BJ (cell line): ENCODE results near the gene UBE2E1. TPM values are rescaled to one million over a fixed set of nuclear protein-coding genes. Genes with fewer than 3 reads are reported as not detected.
"Not testable (repeated sequence)": the region's sequence is repeated elsewhere in the genome, so short reads cannot be mapped to it uniquely, and the experiment has no call there.

ENCODE experiments used
- CTCF ChIA-PET: fragments of 350-600 bp; formaldehyde crosslinking; extraction: SDS; loops from one replicate; lab custom pipeline; 2021; ENCODE audit warnings: antibody characterized with exemption, inconsistent platforms; lab: Yijun Ruan, JAX
- POLR2A ChIA-PET: fragments of 300-600 bp; sonication (Branson Sonifier 250); formaldehyde crosslinking; extraction: SDS; loops from one replicate; lab custom pipeline; 2021; ENCODE audit warnings: antibody characterized with exemption; lab: Charles Lee
- DNase-seq: peaks from one replicate; pipeline ENCODE4 v3.0.0-alpha.2; 2011; ENCODE audit warnings: low read depth
- H3K27me3 ChIP-seq: 2 replicates; pipeline ENCODE4 v1.6.0; 2011; ENCODE audit warnings: low read length; ENCODE audit not compliant: control insufficient read depth, insufficient read depth
- H3K36me3 ChIP-seq: 2 replicates; pipeline ENCODE4 v1.5.1; 2011; ENCODE audit warnings: low read length; ENCODE audit not compliant: control insufficient read depth, insufficient read depth
- H3K4me3 ChIP-seq: 2 replicates; pipeline ENCODE4 v1.5.1; 2011; ENCODE audit warnings: low read depth, mild to moderate bottlenecking, control low read depth, low read length
- polyA plus RNA-seq: library from polyadenylated mRNA; depleted of rRNA; stranded (reverse); fragments of >200 nt; gene quantifications from 2 replicates; pipeline ENCODE4 v1.2.3, GENCODE V29; 2011
- TF ChIP-seq, protein P1 (sequence below): IDR thresholded peaks from 2 replicates; pipeline ENCODE4 v1.5.1; 2011; ENCODE audit warnings: low read depth, mild to moderate bottlenecking, control low read depth, inconsistent platforms, low read length, moderate library complexity; ENCODE audit not compliant: insufficient read depth

UBE2E1 gene
- polyA plus RNA-seq, 1 experiment = 70.0 TPM

DNA sequence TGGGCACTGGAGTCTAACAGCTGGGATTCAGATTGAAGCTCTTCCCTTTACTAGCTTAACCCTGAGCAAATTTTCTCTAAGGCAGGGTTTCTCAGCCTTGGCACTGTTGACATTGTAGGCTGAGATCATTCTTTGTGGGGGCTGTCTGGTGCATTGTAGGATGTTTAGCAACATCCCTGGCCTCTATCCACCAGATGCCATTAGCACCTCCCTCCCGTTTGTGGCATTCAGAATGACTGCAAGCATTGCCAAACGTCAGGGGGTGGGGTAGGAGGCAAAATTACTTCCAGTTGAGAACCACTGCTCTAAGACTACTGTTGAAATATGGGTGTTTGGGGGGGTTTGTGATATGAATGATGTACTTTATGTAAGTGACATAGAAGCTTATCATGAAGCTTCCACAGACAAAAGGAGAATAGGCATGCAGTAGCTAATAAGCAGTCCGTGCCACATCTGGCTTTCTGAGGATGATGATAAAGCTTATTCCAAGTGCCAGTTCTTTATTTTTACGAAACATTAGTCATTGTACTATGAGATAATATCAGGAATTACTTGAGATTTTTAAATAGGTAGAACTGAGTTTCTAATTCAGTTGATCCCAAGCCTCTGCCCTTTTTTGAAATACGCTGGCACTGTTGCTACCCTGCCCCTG lies 71.7 kb downstream of the UBE2E1 start:
- H3K4me3 ChIP-seq = no peak overlapping the region
- H3K27me3 ChIP-seq = no peaks in the 10 kb centered on the region
- TF ChIP-seq, protein P1, sequence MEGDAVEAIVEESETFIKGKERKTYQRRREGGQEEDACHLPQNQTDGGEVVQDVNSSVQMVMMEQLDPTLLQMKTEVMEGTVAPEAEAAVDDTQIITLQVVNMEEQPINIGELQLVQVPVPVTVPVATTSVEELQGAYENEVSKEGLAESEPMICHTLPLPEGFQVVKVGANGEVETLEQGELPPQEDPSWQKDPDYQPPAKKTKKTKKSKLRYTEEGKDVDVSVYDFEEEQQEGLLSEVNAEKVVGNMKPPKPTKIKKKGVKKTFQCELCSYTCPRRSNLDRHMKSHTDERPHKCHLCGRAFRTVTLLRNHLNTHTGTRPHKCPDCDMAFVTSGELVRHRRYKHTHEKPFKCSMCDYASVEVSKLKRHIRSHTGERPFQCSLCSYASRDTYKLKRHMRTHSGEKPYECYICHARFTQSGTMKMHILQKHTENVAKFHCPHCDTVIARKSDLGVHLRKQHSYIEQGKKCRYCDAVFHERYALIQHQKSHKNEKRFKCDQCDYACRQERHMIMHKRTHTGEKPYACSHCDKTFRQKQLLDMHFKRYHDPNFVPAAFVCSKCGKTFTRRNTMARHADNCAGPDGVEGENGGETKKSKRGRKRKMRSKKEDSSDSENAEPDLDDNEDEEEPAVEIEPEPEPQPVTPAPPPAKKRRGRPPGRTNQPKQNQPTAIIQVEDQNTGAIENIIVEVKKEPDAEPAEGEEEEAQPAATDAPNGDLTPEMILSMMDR = no peak
- peak; percentile 66 for DNase-seq
- ChIA-PET CTCF (interaction anchor here (0.6 to 4.0 kb wide), 4 partner anchors 11 to 57 kb away, joined by 3 to 19 read pairs (median 3); no protein-coding TSS in a partner anchor), POLR2A (interaction anchor here (0.6 to 0.7 kb wide), 2 partner anchors 14 to 164 kb away, joined by 3 to 5 read pairs; no protein-coding TSS in a partner anchor)
- H3K36me3 ChIP-seq = peaks cover 4% of the 10 kb centered on the region; the same call in 1 of the 2 replicates

DNA sequence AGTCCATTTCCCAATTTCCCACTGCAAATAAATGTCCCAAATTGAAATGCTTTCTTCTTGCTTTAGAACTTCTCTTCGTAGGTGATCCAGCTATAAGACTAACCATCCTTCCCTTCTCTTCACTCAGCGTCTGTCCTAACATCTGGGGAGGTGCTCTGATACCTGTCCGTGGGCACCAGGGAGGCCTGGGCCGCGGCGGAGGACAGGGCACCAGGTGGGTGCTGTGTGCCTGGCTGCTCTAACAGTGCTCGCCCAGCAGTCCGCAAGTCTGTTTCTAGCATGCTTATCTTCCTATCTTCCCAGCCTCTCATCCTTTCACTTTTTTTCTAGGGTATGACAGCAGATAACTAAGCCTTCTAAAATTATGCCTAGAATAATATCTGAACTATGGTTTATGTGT lies 73.7 kb downstream of the UBE2E1 start:
- H3K4me3 ChIP-seq = no peak overlapping the region
- H3K36me3 ChIP-seq = peaks cover 4% of the 10 kb centered on the region; the same call in 1 of the 2 replicates
- no peaks in the 10 kb centered on the region for H3K27me3 ChIP-seq
- ChIA-PET CTCF (interaction anchor here (4.0 kb wide), 1 partner anchor 9 kb away, joined by 19 read pairs; no protein-coding TSS in a partner anchor), POLR2A (interaction anchor here (0.7 kb wide), 1 partner anchor 10 kb away, joined by 3 read pairs; no protein-coding TSS in a partner anchor)
- TF ChIP-seq, protein P1 = no peak
- DNase-seq = no peak

DNA sequence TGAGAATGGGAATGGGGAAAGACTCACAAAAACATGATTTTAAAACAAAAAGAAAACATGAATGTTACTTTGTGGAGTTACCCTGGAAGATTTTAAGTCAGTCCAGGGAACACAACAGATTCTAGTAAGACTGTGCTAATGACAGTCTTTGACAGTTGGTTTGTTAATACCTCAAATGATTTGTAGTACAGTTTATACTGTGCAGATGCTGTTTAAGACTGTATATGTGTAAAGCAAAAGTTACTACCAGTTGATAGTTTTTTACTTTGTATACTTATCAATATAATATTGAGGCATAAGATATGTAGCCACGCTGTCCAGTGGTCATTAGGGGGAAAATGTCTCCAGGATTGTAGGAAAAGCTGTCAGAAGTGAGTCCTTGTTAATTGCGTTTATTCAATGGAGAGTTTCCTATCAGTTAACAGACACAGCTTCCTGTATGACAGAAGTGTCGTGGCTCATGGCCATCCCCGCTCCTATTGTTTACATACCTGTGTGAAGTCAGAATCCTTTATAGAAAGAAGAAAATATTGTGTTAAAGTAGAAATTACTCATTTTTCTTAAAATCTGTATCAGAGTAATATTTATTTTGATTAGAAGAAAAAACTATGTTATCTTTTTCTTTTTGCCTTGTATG lies 75.1 kb downstream of the UBE2E1 start:
- TF ChIP-seq, protein P1 = no peak
- no peaks in the 10 kb centered on the region for H3K27me3 ChIP-seq
- H3K36me3 ChIP-seq = peaks cover 4% of the 10 kb centered on the region; the same call in 1 of the 2 replicates
- ChIA-PET POLR2A (no interaction called here), CTCF (interaction anchor here (0.7 to 4.0 kb wide), 2 partner anchors 7 to 212 kb away, joined by 3 to 19 read pairs; no protein-coding TSS in a partner anchor)
- DNase-seq = no peak
- no peak overlapping the region for H3K4me3 ChIP-seq

DNA sequence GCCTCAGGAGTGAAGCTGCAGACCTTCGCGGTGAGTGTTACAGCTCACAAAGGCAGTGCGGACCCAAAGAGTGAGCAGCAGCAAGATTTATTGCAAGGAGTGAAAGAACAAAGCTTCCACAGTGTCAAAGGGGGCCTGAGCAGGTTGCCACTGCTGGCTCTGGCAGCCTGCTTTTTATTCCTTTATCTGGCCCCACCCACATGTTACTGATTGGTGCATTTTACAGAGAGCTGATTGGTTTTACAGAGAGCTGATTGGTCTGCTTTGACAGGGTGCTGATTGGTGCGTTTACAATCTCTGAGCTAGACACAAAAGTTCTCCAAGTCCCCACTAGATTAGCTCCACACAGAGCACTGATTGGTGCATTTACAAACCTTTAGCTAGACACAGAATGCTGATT lies 76.2 kb downstream of the UBE2E1 start:
- H3K4me3 ChIP-seq, POLR2A ChIA-PET, DNase-seq, CTCF ChIA-PET, H3K36me3 ChIP-seq, H3K27me3 ChIP-seq: not testable (repeated sequence)

DNA sequence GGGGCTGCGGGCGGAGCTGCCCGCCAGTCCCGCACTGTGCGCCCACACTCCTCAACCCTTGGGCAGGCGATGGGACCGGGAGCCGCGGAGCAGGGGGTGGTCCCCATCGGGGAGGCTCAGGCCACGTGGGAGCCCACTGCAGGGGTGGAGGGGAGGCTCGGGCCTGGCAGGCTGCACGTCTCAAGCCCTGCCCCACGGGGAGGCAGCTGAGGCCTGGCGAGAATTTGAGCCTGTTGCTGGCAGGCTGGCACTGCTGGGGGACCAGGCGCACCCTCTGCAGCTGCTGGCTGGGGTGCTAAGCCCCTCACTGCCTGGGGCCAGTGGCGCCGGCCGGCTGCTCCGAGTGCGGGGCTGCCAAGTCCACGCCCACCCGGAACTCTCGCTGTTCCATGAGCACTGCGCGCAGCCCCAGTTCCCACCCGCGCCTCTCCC lies 76.7 kb downstream of the UBE2E1 start:
- CTCF ChIA-PET = no interaction called here
- POLR2A ChIA-PET = no interaction called here
- Histone ChIP-seq H3K4me3 (no peak overlapping the region), H3K27me3 (no peaks in the 10 kb centered on the region), H3K36me3 (peaks cover 4% of the 10 kb centered on the region; the same call in 1 of the 2 replicates)
- TF ChIP-seq, protein P1 = no peak
- no peak for DNase-seq
